GM21390 (cell line): ENCODE data around the gene ADAM22.
"Not testable (repeated sequence)": the region's sequence is repeated elsewhere in the genome, so short reads cannot be mapped to it uniquely, and the experiment has no call there.

Experiments used
- ATAC-seq: cut with Tn5 transposase; IDR thresholded peaks from one replicate; pipeline ENCODE4 v1.9.1; 2021; ENCODE audit not compliant: unreplicated experiment

The ADAM22 gene

GRCh38 chr7:88153378-88153777 is 219.3 kb downstream of the ADAM22 start:
- ATAC-seq = no peak

GRCh38 chr7:88155756-88156155 is 221.7 kb downstream of the ADAM22 start:
- no peak for ATAC-seq

- no peak for ATAC-seq
Measured at GRCh38 chr7:88156356-88156755, 222.3 kb downstream of the ADAM22 start.

- ATAC-seq = not testable (repeated sequence)
Measured at GRCh38 chr7:88159741-88160140, 225.7 kb downstream of the ADAM22 start.

- no peak for ATAC-seq
Measured at GRCh38 chr7:88165697-88166096, 231.6 kb downstream of the ADAM22 start.

GRCh38 chr7:88167223-88167622 is 233.2 kb downstream of the ADAM22 start:
- no peak for ATAC-seq

GRCh38 chr7:88167721-88168120 is 233.7 kb downstream of the ADAM22 start:
- no peak for ATAC-seq

GRCh38 chr7:88169717-88170320 is 235.8 kb downstream of the ADAM22 start:
- ATAC-seq = peak; percentile 53

- no peak for ATAC-seq
Measured at GRCh38 chr7:88172842-88173241, 238.8 kb downstream of the ADAM22 start.

GRCh38 chr7:88176190-88176589 is 242.1 kb downstream of the ADAM22 start:
- no peak for ATAC-seq

GRCh38 chr7:88183051-88183450 is 249.0 kb downstream of the ADAM22 start:
- ATAC-seq = no peak

GRCh38 chr7:88184848-88185304 is 250.8 kb downstream of the ADAM22 start:
- ATAC-seq = no peak

GRCh38 chr7:88185650-88186049 is 251.6 kb downstream of the ADAM22 start:
- no peak for ATAC-seq

- no peak for ATAC-seq
Measured at GRCh38 chr7:88191911-88192310, 257.9 kb downstream of the ADAM22 start.

- ATAC-seq = no peak
Measured at GRCh38 chr7:88200261-88200660, 266.2 kb downstream of the ADAM22 start.

- no peak for ATAC-seq
Measured at GRCh38 chr7:88200789-88201188, 266.7 kb downstream of the ADAM22 start.

GRCh38 chr7:88201305-88201704 is 267.3 kb downstream of the ADAM22 start:
- ATAC-seq = no peak

- ATAC-seq = no peak
Measured at GRCh38 chr7:88202278-88202677, 268.2 kb downstream of the ADAM22 start.

GRCh38 chr7:88202799-88203198 is 268.7 kb downstream of the ADAM22 start:
- no peak for ATAC-seq

- no peak for ATAC-seq
Measured at GRCh38 chr7:88203401-88203800, 269.4 kb downstream of the ADAM22 start.

- no peak for ATAC-seq
Measured at GRCh38 chr7:88204525-88205110, 270.6 kb downstream of the ADAM22 start.

- ATAC-seq = no peak
Measured at GRCh38 chr7:88205179-88205578, 271.1 kb downstream of the ADAM22 start.

- no peak for ATAC-seq
Measured at GRCh38 chr7:88206254-88206653, 272.2 kb downstream of the ADAM22 start.
